ENCODE measurements around the gene CDYL2. TPM values are rescaled to one million over a fixed set of nuclear protein-coding genes. Genes with fewer than 3 reads are reported as not detected.

Gene CDYL2
- total RNA-seq, 2 donors from 2014 or later = 4.8 TPM

- TF ChIP-seq CTCF (IDR thresholded peaks at IDR 0.05) = no peak
- no peaks in the 10 kb centered on the region for H3K36me3 ChIP-seq
- H3K27me3 ChIP-seq = no peaks in the 10 kb centered on the region
- no peak overlapping the region for H3K4me3 ChIP-seq
- DNase-seq = no peak
- no peaks in the 10 kb centered on the region for H3K9me3 ChIP-seq
- intact Hi-C loops (cut with DNase I) = no loop called here
- no peaks in the 10 kb centered on the region for H3K4me1 ChIP-seq
- H3K27ac ChIP-seq = no peak overlapping the region
- no peak overlapping the region for H3K9ac ChIP-seq (ENCODE audit: low read depth in 2 of 2, low read length in 2 of 2)
Measured at GRCh38 chr16:80776856-80777255, 27.5 kb downstream of the CDYL2 start.

GRCh38 chr16:80775450-80775849, 28.9 kb downstream of the CDYL2 start:
- H3K9ac ChIP-seq (ENCODE audit: low read depth in 2 of 2, low read length in 2 of 2) = no peak overlapping the region
- H3K4me3 ChIP-seq = no peak overlapping the region
- no peaks in the 10 kb centered on the region for H3K36me3 ChIP-seq
- H3K9me3 ChIP-seq = no peaks in the 10 kb centered on the region
- intact Hi-C loops (cut with DNase I) = no loop called here
- no peaks in the 10 kb centered on the region for H3K27me3 ChIP-seq
- no peaks in the 10 kb centered on the region for H3K4me1 ChIP-seq
- no peak for DNase-seq
- TF ChIP-seq CTCF (IDR thresholded peaks at IDR 0.05) = no peak
- H3K27ac ChIP-seq = no peak overlapping the region

GRCh38 chr16:80766798-80767197, 37.6 kb downstream of the CDYL2 start:
- no peaks in the 10 kb centered on the region for H3K27me3 ChIP-seq
- no peaks in the 10 kb centered on the region for H3K9me3 ChIP-seq
- intact Hi-C loops (cut with DNase I) = no loop called here
- no peaks in the 10 kb centered on the region for H3K36me3 ChIP-seq
- no peak overlapping the region for H3K9ac ChIP-seq (ENCODE audit: low read depth in 2 of 2, low read length in 2 of 2)
- no peak for DNase-seq
- no peak overlapping the region for H3K4me3 ChIP-seq
- no peak for TF ChIP-seq CTCF (IDR thresholded peaks at IDR 0.05)
- H3K4me1 ChIP-seq = no peaks in the 10 kb centered on the region
- H3K27ac ChIP-seq = no peak overlapping the region

GRCh38 chr16:80759419-80760162, 44.8 kb downstream of the CDYL2 start:
- TF ChIP-seq CTCF (IDR thresholded peaks at IDR 0.05) = no peak
- Histone ChIP-seq H3K4me1 (no peaks in the 10 kb centered on the region), H3K36me3 (no peaks in the 10 kb centered on the region), H3K4me3 (no peak overlapping the region), H3K9me3 (no peaks in the 10 kb centered on the region), H3K27ac (no peak overlapping the region), H3K27me3 (no peaks in the 10 kb centered on the region), H3K9ac (ENCODE audit: low read depth in 2 of 2, low read length in 2 of 2) (no peak overlapping the region)
- no peak for DNase-seq
- intact Hi-C loops (cut with DNase I) = no loop called here

- H3K4me3 ChIP-seq = no peak overlapping the region
- intact Hi-C loops (cut with DNase I) = no loop called here
- H3K9me3 ChIP-seq = no peaks in the 10 kb centered on the region
- TF ChIP-seq CTCF (IDR thresholded peaks at IDR 0.05) = no peak
- H3K4me1 ChIP-seq = no peaks in the 10 kb centered on the region
- no peaks in the 10 kb centered on the region for H3K27me3 ChIP-seq
- H3K27ac ChIP-seq = no peak overlapping the region
- H3K36me3 ChIP-seq = no peaks in the 10 kb centered on the region
- DNase-seq = no peak
- H3K9ac ChIP-seq (ENCODE audit: low read depth in 2 of 2, low read length in 2 of 2) = no peak overlapping the region
Measured at GRCh38 chr16:80754476-80754875, 49.9 kb downstream of the CDYL2 start.
